Activated naive CD8-positive, alpha-beta T cell treated with anti-CD3 and anti-CD28 coated beads, Interleukin-2, amount 10 ng/mL, durations not matched to agents 7 days and 5 days (primary cell): ENCODE measurements around the gene RTL9. TPM values are rescaled to one million over a fixed set of nuclear protein-coding genes. Genes with fewer than 3 reads are reported as not detected.

Source experiments
- ATAC-seq: fragments of 150-1000 bp; cut with Tn5 transposase; one replicate; pipeline ENCODE4 v1.10.0; 2021; ENCODE audit warnings: low read depth, moderate library complexity
- POLR2A ChIA-PET: fragments of 350-600 bp; sonication (Branson Sonifier 250); formaldehyde crosslinking; loops from one replicate; lab custom pipeline; 2021; ENCODE audit warnings: antibody characterized with exemption; lab: Charles Lee
- DNase-seq: peaks from one replicate; pipeline ENCODE4 v3.0.0; 2021
- H3K27ac Mint-ChIP-seq: one replicate; pipeline ENCODE4 v1.8.0; 2022; ENCODE audit warnings: mild to moderate bottlenecking, mixed read lengths
- H3K27me3 Mint-ChIP-seq: one replicate; pipeline ENCODE4 v1.8.0; 2022; ENCODE audit warnings: mild to moderate bottlenecking, moderate library complexity, mixed read lengths
- H3K36me3 Mint-ChIP-seq: one replicate; pipeline ENCODE4 v1.8.0; 2021; ENCODE audit warnings: mild to moderate bottlenecking, mixed read lengths
- H3K4me1 Mint-ChIP-seq: one replicate; pipeline ENCODE4 v1.8.0; 2021; ENCODE audit warnings: mixed read lengths
- H3K4me3 Mint-ChIP-seq: one replicate; pipeline ENCODE4 v1.8.0; 2022; ENCODE audit warnings: mild to moderate bottlenecking, moderate library complexity, mixed read lengths
- H3K9me3 Mint-ChIP-seq: one replicate; pipeline ENCODE4 v1.8.0; 2021; ENCODE audit warnings: mixed read lengths
- total RNA-seq, 2 experiments: library from RNA; stranded (reverse); gene quantifications; one replicate each; pipeline ENCODE4 v1.2.3, GENCODE V29; 2021

RTL9 gene
- total RNA-seq, 2 experiments from 2014 or later: not detected

GRCh38 chrX:110381216-110381615 lies 22.6 kb downstream of the RTL9 start:
- Mint-ChIP-seq H3K27me3 (peaks cover 5% of the 10 kb centered on the region), H3K9me3 (no peaks in the 10 kb centered on the region), H3K36me3 (no peaks in the 10 kb centered on the region), H3K27ac (no peak overlapping the region), H3K4me3 (no peak overlapping the region), H3K4me1 (no peaks in the 10 kb centered on the region)
- POLR2A ChIA-PET: no interaction called here
- ATAC-seq: no peak
- no peak for DNase-seq

- no peak for ATAC-seq
- POLR2A ChIA-PET: no interaction called here
- H3K36me3 Mint-ChIP-seq: no peaks in the 10 kb centered on the region
- no peak overlapping the region for H3K27ac Mint-ChIP-seq
- no peak for DNase-seq
- peaks cover 4% of the 10 kb centered on the region for H3K27me3 Mint-ChIP-seq
- no peak overlapping the region for H3K4me3 Mint-ChIP-seq
- no peaks in the 10 kb centered on the region for H3K4me1 Mint-ChIP-seq
- no peaks in the 10 kb centered on the region for H3K9me3 Mint-ChIP-seq
Observed at GRCh38 chrX:110383414-110383813, 24.8 kb downstream of the RTL9 start.

- H3K27ac Mint-ChIP-seq: no peak overlapping the region
- no peaks in the 10 kb centered on the region for H3K4me1 Mint-ChIP-seq
- peaks cover 4% of the 10 kb centered on the region for H3K27me3 Mint-ChIP-seq
- DNase-seq (no peak), ATAC-seq (no peak)
- POLR2A ChIA-PET: no interaction called here
- no peaks in the 10 kb centered on the region for H3K9me3 Mint-ChIP-seq
- H3K36me3 Mint-ChIP-seq: no peaks in the 10 kb centered on the region
- no peak overlapping the region for H3K4me3 Mint-ChIP-seq
Observed at GRCh38 chrX:110384490-110384889, 25.8 kb downstream of the RTL9 start.

- POLR2A ChIA-PET: no interaction called here
- no peaks in the 10 kb centered on the region for H3K4me1 Mint-ChIP-seq
- H3K27ac Mint-ChIP-seq: no peak overlapping the region
- DNase-seq: no peak
- no peaks in the 10 kb centered on the region for H3K36me3 Mint-ChIP-seq
- H3K9me3 Mint-ChIP-seq: no peaks in the 10 kb centered on the region
- H3K4me3 Mint-ChIP-seq: no peak overlapping the region
- peaks cover 7% of the 10 kb centered on the region for H3K27me3 Mint-ChIP-seq
- no peak for ATAC-seq
Observed at GRCh38 chrX:110389570-110389969, 30.9 kb downstream of the RTL9 start.

- DNase-seq: no peak
- ATAC-seq: no peak
- H3K27ac Mint-ChIP-seq: no peak overlapping the region
- peaks cover 5% of the 10 kb centered on the region for H3K27me3 Mint-ChIP-seq
- no peaks in the 10 kb centered on the region for H3K9me3 Mint-ChIP-seq
- no peaks in the 10 kb centered on the region for H3K36me3 Mint-ChIP-seq
- POLR2A ChIA-PET: no interaction called here
- no peak overlapping the region for H3K4me3 Mint-ChIP-seq
- no peaks in the 10 kb centered on the region for H3K4me1 Mint-ChIP-seq
Observed at GRCh38 chrX:110391086-110391485, 32.4 kb downstream of the RTL9 start.

- DNase-seq: no peak
- Mint-ChIP-seq H3K4me1 (no peaks in the 10 kb centered on the region), H3K36me3 (no peaks in the 10 kb centered on the region), H3K27me3 (peaks cover 6% of the 10 kb centered on the region), H3K4me3 (no peak overlapping the region), H3K27ac (no peak overlapping the region), H3K9me3 (no peaks in the 10 kb centered on the region)
- POLR2A ChIA-PET: no interaction called here
- ATAC-seq: no peak
Observed at GRCh38 chrX:110394651-110395050, 36.0 kb downstream of the RTL9 start.

GRCh38 chrX:110395877-110396276 lies 37.2 kb downstream of the RTL9 start:
- H3K9me3 Mint-ChIP-seq: no peaks in the 10 kb centered on the region
- no peaks in the 10 kb centered on the region for H3K36me3 Mint-ChIP-seq
- no peak overlapping the region for H3K27ac Mint-ChIP-seq
- DNase-seq (no peak), ATAC-seq (no peak)
- H3K4me3 Mint-ChIP-seq: no peak overlapping the region
- POLR2A ChIA-PET: no interaction called here
- peaks cover 5% of the 10 kb centered on the region for H3K27me3 Mint-ChIP-seq
- no peaks in the 10 kb centered on the region for H3K4me1 Mint-ChIP-seq

- POLR2A ChIA-PET: no interaction called here
- H3K4me1 Mint-ChIP-seq: no peaks in the 10 kb centered on the region
- no peaks in the 10 kb centered on the region for H3K9me3 Mint-ChIP-seq
- H3K4me3 Mint-ChIP-seq: no peak overlapping the region
- ATAC-seq (no peak), DNase-seq (no peak)
- peaks cover 3% of the 10 kb centered on the region for H3K27me3 Mint-ChIP-seq
- H3K36me3 Mint-ChIP-seq: no peaks in the 10 kb centered on the region
- H3K27ac Mint-ChIP-seq: no peak overlapping the region
Observed at GRCh38 chrX:110396735-110397134, 38.1 kb downstream of the RTL9 start.

GRCh38 chrX:110397339-110397738 lies 38.7 kb downstream of the RTL9 start:
- no peak for DNase-seq
- POLR2A ChIA-PET: no interaction called here
- Mint-ChIP-seq H3K9me3 (no peaks in the 10 kb centered on the region), H3K27me3 (peaks cover 3% of the 10 kb centered on the region), H3K4me1 (no peaks in the 10 kb centered on the region), H3K27ac (no peak overlapping the region), H3K4me3 (no peak overlapping the region), H3K36me3 (no peaks in the 10 kb centered on the region)
- ATAC-seq: no peak

GRCh38 chrX:110397904-110398303 lies 39.3 kb downstream of the RTL9 start:
- Mint-ChIP-seq H3K36me3 (no peaks in the 10 kb centered on the region), H3K27ac (no peak overlapping the region), H3K9me3 (no peaks in the 10 kb centered on the region), H3K4me3 (no peak overlapping the region), H3K27me3 (peaks cover 3% of the 10 kb centered on the region), H3K4me1 (no peaks in the 10 kb centered on the region)
- POLR2A ChIA-PET: no interaction called here
- DNase-seq (no peak), ATAC-seq (no peak)

- peaks cover 3% of the 10 kb centered on the region for H3K27me3 Mint-ChIP-seq
- H3K4me1 Mint-ChIP-seq: no peaks in the 10 kb centered on the region
- no peak overlapping the region for H3K27ac Mint-ChIP-seq
- H3K36me3 Mint-ChIP-seq: no peaks in the 10 kb centered on the region
- POLR2A ChIA-PET: no interaction called here
- ATAC-seq (no peak), DNase-seq (no peak)
- no peak overlapping the region for H3K4me3 Mint-ChIP-seq
- no peaks in the 10 kb centered on the region for H3K9me3 Mint-ChIP-seq
Observed at GRCh38 chrX:110399497-110399896, 40.8 kb downstream of the RTL9 start.

- Mint-ChIP-seq H3K27ac (no peak overlapping the region), H3K36me3 (no peaks in the 10 kb centered on the region), H3K4me3 (no peak overlapping the region), H3K9me3 (no peaks in the 10 kb centered on the region), H3K27me3 (peaks cover 3% of the 10 kb centered on the region), H3K4me1 (no peaks in the 10 kb centered on the region)
- ATAC-seq: no peak
- DNase-seq: no peak
- POLR2A ChIA-PET: no interaction called here
Observed at GRCh38 chrX:110399966-110400365, 41.3 kb downstream of the RTL9 start.

GRCh38 chrX:110401135-110401534 lies 42.5 kb downstream of the RTL9 start:
- H3K27ac Mint-ChIP-seq: no peak overlapping the region
- no peaks in the 10 kb centered on the region for H3K9me3 Mint-ChIP-seq
- POLR2A ChIA-PET: interaction anchor here (0.5 kb wide), 1 partner anchor 267 kb away, joined by 4 read pairs; no protein-coding TSS in a partner anchor
- H3K4me1 Mint-ChIP-seq: no peaks in the 10 kb centered on the region
- no peak overlapping the region for H3K4me3 Mint-ChIP-seq
- peaks cover 3% of the 10 kb centered on the region for H3K27me3 Mint-ChIP-seq
- no peak for DNase-seq
- ATAC-seq: no peak
- no peaks in the 10 kb centered on the region for H3K36me3 Mint-ChIP-seq

- Mint-ChIP-seq H3K9me3 (no peaks in the 10 kb centered on the region), H3K4me3 (no peak overlapping the region), H3K4me1 (no peaks in the 10 kb centered on the region), H3K27ac (no peak overlapping the region), H3K27me3 (peaks cover 3% of the 10 kb centered on the region), H3K36me3 (no peaks in the 10 kb centered on the region)
- POLR2A ChIA-PET: no interaction called here
- DNase-seq: no peak
- no peak for ATAC-seq
Observed at GRCh38 chrX:110402091-110402849, 43.6 kb downstream of the RTL9 start.
